ENCODE data around the gene LGALS14. TPM values are rescaled to one million over a fixed set of nuclear protein-coding genes. Genes with fewer than 3 reads are reported as not detected.

The LGALS14 gene
- total RNA-seq, 1 experiment from 2014 or later = not detected

DNA sequence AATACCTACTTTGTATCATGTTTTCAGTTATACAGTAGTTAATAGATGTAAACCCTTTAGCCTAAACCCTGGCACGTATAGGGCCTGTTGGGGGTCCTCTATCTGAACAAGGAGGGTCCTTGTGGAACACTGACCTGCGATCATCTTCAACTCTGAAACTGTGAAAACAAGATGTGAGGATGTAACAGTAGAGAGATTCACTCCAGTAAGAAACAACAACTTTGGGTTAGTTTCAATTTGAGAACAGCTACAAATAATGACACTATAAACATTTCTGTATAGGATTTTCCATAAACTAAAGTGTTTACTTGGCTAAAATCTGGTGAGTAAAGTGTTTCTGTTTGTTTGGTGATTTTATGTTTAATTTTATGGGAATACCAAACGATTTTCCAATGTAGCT, 31.4 kb downstream of the LGALS14 start:
- in situ Hi-C loops (cut with HindIII; ENCODE audit: low pct_unique_long_range_greater_than_20kb, low sequenced_read_pairs) = no loop called here

DNA sequence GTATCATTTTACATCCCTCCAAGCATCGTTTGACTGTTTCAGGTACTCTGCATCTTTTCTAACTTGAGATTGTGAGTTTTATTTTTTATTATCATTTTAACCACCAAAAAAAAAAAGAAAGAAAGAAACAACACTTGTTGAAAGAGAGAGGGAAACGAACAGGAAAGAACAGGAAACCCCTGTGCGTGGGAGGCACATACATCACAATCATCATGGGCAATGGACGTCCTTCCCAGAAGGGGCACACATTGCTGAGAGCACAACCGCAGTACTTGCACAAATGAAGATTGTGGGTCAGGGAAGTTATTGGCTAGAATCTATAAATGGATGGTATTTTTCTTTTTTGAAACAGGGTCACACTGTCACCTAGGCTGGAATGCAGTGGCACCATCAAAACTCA, 31.8 kb downstream of the LGALS14 start:
- in situ Hi-C loops (cut with HindIII; ENCODE audit: low pct_unique_long_range_greater_than_20kb, low sequenced_read_pairs) = no loop called here
- DNase-seq (ENCODE audit: low read depth) = no peak

More for the DNA sequence above, 31.4 kb downstream of the LGALS14 start:
- no peak for DNase-seq (ENCODE audit: low read depth)

DNA sequence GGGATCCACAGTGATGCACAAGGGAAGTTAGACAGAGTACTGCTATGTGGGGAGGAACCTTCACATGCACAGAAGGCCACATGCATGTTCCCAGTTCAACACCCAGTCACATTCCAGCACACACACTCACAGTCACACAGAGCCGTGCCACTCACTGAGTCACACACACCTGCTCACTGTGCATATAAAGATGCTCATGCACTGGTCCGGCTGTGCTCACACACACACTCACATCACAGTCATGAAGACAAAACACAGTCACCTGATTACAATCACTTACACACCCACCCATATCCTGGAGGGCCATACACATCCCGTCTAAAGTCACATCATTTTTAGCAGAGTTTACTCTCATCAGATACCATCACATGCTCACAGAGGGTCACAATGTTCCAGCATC, 33.1 kb downstream of the LGALS14 start:
- no peak for DNase-seq (ENCODE audit: low read depth)
- in situ Hi-C loops (cut with HindIII; ENCODE audit: low pct_unique_long_range_greater_than_20kb, low sequenced_read_pairs) = no loop called here

DNA sequence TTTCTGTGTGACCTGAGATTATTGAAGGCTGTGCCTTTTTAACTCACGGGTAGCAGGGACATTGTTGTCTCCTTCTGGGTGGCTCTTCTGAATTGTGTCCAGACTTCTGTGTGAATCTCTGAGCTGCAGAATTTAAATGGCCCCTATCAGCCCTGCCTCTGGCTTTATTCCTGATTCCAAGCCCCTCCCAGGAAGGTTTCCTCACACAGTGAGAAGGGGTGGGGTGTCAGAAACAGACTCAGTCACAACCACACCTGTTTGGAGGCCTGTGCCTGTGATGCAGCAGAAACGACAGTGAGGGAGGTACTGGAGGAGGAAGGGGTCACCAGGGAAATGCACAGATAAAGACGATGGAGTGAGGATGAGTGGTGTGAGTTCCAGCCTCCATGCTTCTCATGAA, 33.6 kb downstream of the LGALS14 start, which contains the start of gene CLC:
Gene CLC, minus strand, starts transcription at position 139 of the 400 bp plus-strand sequence. Its CDS starts 77 bp downstream, at position 62.
- no peak for DNase-seq (ENCODE audit: low read depth)
- in situ Hi-C loops (cut with HindIII; ENCODE audit: low pct_unique_long_range_greater_than_20kb, low sequenced_read_pairs) = no loop called here

DNA sequence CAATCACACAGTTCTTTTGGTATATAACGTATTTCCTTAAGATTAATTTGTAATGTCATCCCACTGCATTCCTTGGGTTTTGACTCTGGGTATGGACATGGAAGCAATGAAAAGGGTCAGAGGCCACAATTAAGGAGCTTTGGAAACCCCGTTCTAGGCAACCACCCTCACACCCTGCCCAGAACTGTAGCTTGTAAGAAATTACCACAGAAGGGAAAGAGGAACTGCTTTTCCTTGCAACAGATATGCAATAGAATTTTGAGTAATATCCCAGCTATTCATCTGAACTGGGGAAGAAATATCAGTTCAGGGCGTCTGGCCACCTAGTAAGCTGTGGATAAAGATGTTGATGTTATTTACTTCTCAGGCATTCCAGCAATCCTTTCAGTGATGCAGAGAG, 34.5 kb downstream of the LGALS14 start:
- in situ Hi-C loops (cut with HindIII; ENCODE audit: low pct_unique_long_range_greater_than_20kb, low sequenced_read_pairs) = no loop called here
- no peak for DNase-seq (ENCODE audit: low read depth)

DNA sequence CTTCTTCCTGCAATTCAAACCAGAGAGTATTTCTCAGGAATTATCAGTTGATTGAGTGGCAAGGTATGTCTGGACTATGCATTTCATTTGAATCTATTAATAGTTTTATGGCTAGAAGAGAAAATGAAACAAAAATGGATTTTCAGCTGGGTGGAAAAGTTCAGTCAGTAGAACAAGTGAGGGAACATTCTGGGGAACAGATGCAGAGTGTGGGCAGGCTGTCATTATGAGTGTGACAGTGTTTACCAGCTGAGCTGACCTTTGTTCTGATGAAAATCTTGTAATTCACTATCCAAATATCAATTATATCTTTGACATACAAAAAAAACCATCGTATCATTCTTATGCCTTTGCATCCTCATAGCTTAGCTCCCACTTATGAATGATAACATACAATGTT, 36.1 kb downstream of the LGALS14 start:
- DNase-seq (ENCODE audit: low read depth) = no peak
- in situ Hi-C loops (cut with HindIII; ENCODE audit: low pct_unique_long_range_greater_than_20kb, low sequenced_read_pairs) = no loop called here

DNA sequence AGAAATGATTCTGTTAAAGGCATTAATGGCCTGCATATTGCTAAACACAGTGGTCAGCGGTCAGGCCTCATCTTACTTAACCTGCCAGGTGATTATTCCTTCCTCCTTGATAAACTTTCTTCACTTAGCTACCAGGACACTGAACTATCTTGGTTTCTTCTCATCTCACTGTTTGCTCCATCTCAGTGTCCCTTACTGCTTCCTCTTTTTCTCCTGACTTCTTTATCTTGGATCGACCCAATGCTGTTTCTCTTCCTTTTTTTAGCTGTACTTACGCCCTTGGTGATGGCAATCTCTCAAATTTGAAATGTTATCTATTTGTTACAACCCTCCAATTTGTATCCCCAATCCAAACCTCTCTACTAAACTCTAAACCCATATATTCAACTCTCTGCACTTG, 41.4 kb downstream of the LGALS14 start:
- in situ Hi-C loops (cut with HindIII; ENCODE audit: low pct_unique_long_range_greater_than_20kb, low sequenced_read_pairs) = no loop called here
- no peak for DNase-seq (ENCODE audit: low read depth)

DNA sequence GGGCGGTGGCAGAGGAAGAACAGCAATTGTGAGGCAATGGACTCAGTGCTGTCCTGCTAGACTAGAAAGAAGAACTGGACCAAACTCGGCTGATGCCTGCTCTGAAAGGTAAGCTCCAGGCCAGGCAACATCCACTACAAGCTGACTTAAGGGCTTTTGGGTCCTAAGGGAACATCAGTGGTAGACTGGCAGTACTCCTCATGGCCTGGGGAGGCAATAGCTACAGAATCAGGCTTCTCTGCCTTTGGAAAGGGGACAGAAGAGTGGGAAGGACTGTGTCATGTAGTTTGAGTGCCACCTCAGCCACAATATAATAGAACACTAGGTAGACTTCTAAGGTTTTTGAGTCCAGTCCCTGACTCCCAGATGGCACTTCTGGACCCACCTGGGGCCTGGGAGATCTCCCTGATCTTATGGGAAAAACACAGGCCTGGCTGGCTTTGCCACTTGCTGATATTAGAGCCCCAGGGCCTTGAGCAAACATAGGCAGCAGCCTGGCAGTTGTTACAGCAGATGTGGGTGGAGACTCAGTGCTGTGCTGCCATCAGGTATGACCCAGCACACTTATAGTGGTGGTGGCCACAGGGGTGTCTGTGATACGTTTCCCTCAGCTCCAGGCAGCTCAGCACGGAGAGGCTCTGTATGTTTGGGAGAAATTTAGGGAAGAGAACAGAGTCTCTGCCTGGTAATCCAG, 42.7 kb downstream of the LGALS14 start:
- in situ Hi-C loops (cut with HindIII; ENCODE audit: low pct_unique_long_range_greater_than_20kb, low sequenced_read_pairs) = no loop called here
- no peak for DNase-seq (ENCODE audit: low read depth)

DNA sequence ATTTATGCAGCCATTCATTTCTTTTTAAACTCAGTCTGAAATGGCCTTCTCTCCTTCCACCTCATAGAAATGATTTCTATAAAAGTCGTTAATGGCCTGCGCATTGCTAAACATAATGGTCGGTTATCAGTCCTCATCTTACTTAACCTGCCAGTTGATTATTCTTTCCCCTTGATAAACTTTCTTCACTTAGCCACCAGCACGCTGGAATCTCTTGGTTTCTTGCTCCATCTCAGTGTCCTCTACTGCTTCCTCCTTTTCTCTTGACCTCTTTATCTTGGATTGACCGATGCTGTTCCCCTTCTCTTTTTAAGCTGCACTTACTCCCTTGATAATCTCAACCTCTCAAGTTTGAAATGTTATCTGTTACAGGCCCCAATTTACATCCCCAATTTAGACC, 45.7 kb downstream of the LGALS14 start:
- DNase-seq (ENCODE audit: low read depth) = no peak
- in situ Hi-C loops (cut with HindIII; ENCODE audit: low pct_unique_long_range_greater_than_20kb, low sequenced_read_pairs) = no loop called here

DNA sequence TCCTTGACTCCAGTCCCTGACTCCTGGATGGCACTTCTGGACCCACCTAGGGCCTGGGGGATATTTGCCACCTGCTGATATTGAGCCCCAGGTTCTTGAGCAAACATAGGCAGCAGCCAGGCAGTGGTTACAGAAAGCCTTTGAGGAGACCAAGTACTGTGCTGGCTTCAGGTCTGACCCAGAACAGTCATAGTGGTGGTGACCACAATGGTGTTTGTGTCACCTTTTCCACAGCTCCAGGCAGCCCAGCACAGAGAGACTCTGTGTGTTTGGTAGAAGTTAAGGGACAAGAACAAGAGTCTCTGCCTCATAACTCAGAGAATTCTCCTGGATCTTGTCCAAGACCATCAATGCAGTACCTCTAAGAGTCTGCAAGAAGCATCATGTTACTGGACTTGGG, 48.1 kb downstream of the LGALS14 start:
- DNase-seq (ENCODE audit: low read depth) = no peak
- in situ Hi-C loops (cut with HindIII; ENCODE audit: low pct_unique_long_range_greater_than_20kb, low sequenced_read_pairs) = no loop called here

DNA sequence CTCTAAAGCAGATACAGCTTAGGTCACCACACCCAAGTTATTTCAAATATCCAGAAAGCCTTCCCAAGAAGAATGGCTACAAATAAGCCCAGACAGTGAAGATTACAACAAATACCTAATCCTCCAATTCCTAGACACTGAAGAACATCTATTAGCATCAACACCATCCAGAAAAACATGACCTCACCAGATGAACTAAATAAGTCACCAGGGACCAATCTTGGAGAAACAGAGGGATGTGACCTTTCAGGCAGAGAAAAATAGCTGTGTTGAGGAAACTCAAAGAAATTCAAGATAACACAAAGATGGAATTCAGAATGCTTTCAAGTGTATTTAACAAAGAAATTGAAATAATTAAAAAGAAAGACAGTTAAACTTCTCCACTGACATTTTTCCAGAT, 48.5 kb downstream of the LGALS14 start:
- in situ Hi-C loops (cut with HindIII; ENCODE audit: low pct_unique_long_range_greater_than_20kb, low sequenced_read_pairs) = no loop called here
- no peak for DNase-seq (ENCODE audit: low read depth)

DNA sequence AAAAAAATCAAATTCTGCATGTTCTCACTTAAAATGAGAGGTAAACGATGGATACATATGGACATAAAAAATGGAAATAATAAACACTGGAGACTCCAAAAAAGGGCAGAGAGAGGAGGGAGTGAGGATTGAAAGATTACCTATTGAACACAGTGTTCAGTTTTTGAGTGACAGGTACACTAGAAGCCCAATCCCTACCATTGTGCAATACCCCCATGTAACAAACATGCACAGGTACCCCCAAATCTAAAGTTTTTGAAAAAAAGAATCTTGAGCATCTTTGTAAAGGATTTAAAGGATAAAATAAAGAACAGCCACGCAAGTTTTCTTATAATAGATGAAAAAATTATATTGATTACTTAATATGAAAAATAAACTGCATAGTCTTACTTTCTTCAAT, 50.3 kb downstream of the LGALS14 start:
- no peak for DNase-seq (ENCODE audit: low read depth)
- in situ Hi-C loops (cut with HindIII; ENCODE audit: low pct_unique_long_range_greater_than_20kb, low sequenced_read_pairs) = no loop called here

DNA sequence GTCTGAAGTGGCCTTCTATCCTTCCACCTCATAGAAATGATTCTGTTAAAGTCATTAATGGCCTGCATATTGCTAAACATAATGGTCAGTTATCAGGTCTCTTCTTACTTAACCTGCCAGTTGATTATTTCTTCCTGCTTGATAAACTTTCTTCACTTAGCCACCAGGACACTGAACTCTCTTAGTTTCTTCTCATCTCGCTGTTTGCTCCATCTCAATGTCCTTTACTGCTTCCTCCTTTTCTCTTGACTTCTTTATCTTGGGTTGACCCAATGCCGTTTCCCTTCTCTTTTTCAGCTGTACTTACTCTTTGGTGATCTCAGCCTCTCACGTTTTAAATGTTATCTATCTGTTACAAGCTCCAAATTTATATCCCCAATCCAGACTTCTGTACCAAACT, 50.7 kb downstream of the LGALS14 start:
- no peak for DNase-seq (ENCODE audit: low read depth)
- in situ Hi-C loops (cut with HindIII; ENCODE audit: low pct_unique_long_range_greater_than_20kb, low sequenced_read_pairs) = no loop called here

Other genes starting within 250 kb of the LGALS14 start
- gene TIMM50, start 223.6 kb upstream of the LGALS14 start, total RNA-seq (2014; rRNA removed; shearing (Covaris generic); ENCODE audit: low replicate concordance) = 243 and 282 TPM in 2 replicates
- gene DLL3, start 205.5 kb upstream of the LGALS14 start, total RNA-seq (2014; rRNA removed; shearing (Covaris generic); ENCODE audit: low replicate concordance) = 5.8 and 11.8 TPM in 2 replicates
- gene SELENOV, start 189.3 kb upstream of the LGALS14 start, total RNA-seq (2014; rRNA removed; shearing (Covaris generic); ENCODE audit: low replicate concordance) = not detected in 2 replicates
- gene EID2B, start 171.6 kb upstream of the LGALS14 start, total RNA-seq (2014; rRNA removed; shearing (Covaris generic); ENCODE audit: low replicate concordance) = 6.2 and 10.2 TPM in 2 replicates
- 16.4 and 18.8 TPM in 2 replicates for gene EID2, start 164.3 kb upstream of the LGALS14 start, total RNA-seq (2014; rRNA removed; shearing (Covaris generic); ENCODE audit: low replicate concordance)
- gene LGALS13, start 102.0 kb upstream of the LGALS14 start, total RNA-seq (2014; rRNA removed; shearing (Covaris generic); ENCODE audit: low replicate concordance) = not detected in 2 replicates
- not detected in 2 replicates for gene LGALS16, start 48.6 kb upstream of the LGALS14 start, total RNA-seq (2014; rRNA removed; shearing (Covaris generic); ENCODE audit: low replicate concordance)
- gene CLC, start 33.5 kb downstream of the LGALS14 start, total RNA-seq (2014; rRNA removed; shearing (Covaris generic); ENCODE audit: low replicate concordance) = 7.8 TPM in 1 of 2 replicates, not detected in the other
- not detected in 2 replicates for gene LEUTX, start 74.4 kb downstream of the LGALS14 start, total RNA-seq (2014; rRNA removed; shearing (Covaris generic); ENCODE audit: low replicate concordance)
- 6.9 and 13.1 TPM in 2 replicates for gene DYRK1B, start 129.7 kb downstream of the LGALS14 start, total RNA-seq (2014; rRNA removed; shearing (Covaris generic); ENCODE audit: low replicate concordance)
- gene FBL, start 141.9 kb downstream of the LGALS14 start, total RNA-seq (2014; rRNA removed; shearing (Covaris generic); ENCODE audit: low replicate concordance) = 700 and 800 TPM in 2 replicates
- gene FCGBP, start 230.2 kb downstream of the LGALS14 start, total RNA-seq (2014; rRNA removed; shearing (Covaris generic); ENCODE audit: low replicate concordance) = 0.30 and 1.8 TPM in 2 replicates

Data from Caki2 (cell line).